Spinal cord (tissue), 10 donors: ENCODE data around the gene ZNHIT2. TPM values are rescaled to one million over a fixed set of nuclear protein-coding genes. Genes with fewer than 3 reads are reported as not detected.

Source experiments
- DNase-seq, 6 donors: peaks; one replicate each; pipeline versions ENCODE4 v3.0.0 to v3.0.0-alpha.2; 2013 to 2015; ENCODE audit warnings: low spot score in 6 of 6, low read depth in 4 of 6
- H3K27ac ChIP-seq: one replicate; pipeline ENCODE4 v1.5.1; 2013; ENCODE audit warnings: low read depth, low read length, control low read depth
- H3K27me3 ChIP-seq: one replicate; pipeline ENCODE4 v1.6.1; 2013; ENCODE audit warnings: low read length; ENCODE audit not compliant: control insufficient read depth, insufficient read depth
- H3K36me3 ChIP-seq: one replicate; pipeline ENCODE4 v1.6.1; 2013; ENCODE audit warnings: low read length; ENCODE audit not compliant: control insufficient read depth, insufficient read depth
- H3K4me1 ChIP-seq: one replicate; pipeline ENCODE4 v1.6.1; 2013; ENCODE audit warnings: low read length; ENCODE audit not compliant: control insufficient read depth, insufficient read depth
- H3K4me3 ChIP-seq: one replicate; pipeline ENCODE4 v1.5.1; 2013; ENCODE audit warnings: low read depth, low read length, control low read depth
- H3K9me3 ChIP-seq: one replicate; pipeline ENCODE4 v1.6.1; 2013; ENCODE audit warnings: low read length; ENCODE audit not compliant: control insufficient read depth, insufficient read depth
- WGBS: methylation state at CpG from one replicate; pipeline ENCODE4 v1.1.5; 2013; ENCODE audit warnings: missing lambda C conversion rate; ENCODE audit not compliant: insufficient coverage; 5-methylcytosine and 5-hydroxymethylcytosine counted together
- polyA plus RNA-seq, 2 donors: library from polyadenylated mRNA; unstranded; fragments of 120-200 nt; gene quantifications; one replicate each; pipeline ENCODE4 v1.2.1, GENCODE V29; 2013; ENCODE audit not compliant: insufficient read length in 2 of 2
- total RNA-seq, 2 donors: library from RNA; depleted of rRNA in 1 of 2; stranded (reverse); fragments of 120-200 nt in 1 of 2; fragments of >200 nt in 1 of 2; gene quantifications; one replicate each; pipeline versions ENCODE4 v1.2.3 to v1.2.4, GENCODE V29; 2013 to 2014
- donor health status: healthy.

The ZNHIT2 gene
- total and polyA plus RNA-seq, 4 donors: 2.7 to 14.0 (median 10.5) TPM

DNA sequence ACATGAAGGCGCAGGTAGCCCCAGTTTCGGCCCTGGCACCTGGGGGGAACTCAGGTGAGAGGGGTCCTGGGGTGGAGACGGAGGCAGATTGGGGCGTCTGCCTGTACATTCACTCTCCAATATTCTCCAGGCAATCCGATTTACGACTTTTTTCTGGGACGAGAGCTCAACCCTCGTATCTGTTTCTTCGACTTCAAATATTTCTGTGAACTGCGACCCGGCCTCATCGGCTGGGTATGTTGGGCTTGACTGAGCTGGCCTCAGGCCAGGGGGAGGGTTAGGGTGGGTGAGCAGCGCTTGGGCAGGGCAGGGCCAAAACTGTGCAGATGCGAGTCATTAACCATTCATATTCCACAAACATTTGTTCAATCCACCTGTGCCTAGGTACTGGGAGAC, 4.1 kb downstream of the ZNHIT2 start:
- Histone ChIP-seq H3K36me3 (peaks cover 76% of the 10 kb centered on the region), H3K27me3 (no peaks in the 10 kb centered on the region), H3K4me3 (peak overlapping the region; percentile 77), H3K4me1 (peaks cover 75% of the 10 kb centered on the region), H3K9me3 (no peaks in the 10 kb centered on the region), H3K27ac (peak overlapping the region; percentile 78)
- 31% methylated on average over 8 of the region's 14 CpGs for WGBS
- peak in 1 of 6 donors; percentile 26 for DNase-seq

DNA sequence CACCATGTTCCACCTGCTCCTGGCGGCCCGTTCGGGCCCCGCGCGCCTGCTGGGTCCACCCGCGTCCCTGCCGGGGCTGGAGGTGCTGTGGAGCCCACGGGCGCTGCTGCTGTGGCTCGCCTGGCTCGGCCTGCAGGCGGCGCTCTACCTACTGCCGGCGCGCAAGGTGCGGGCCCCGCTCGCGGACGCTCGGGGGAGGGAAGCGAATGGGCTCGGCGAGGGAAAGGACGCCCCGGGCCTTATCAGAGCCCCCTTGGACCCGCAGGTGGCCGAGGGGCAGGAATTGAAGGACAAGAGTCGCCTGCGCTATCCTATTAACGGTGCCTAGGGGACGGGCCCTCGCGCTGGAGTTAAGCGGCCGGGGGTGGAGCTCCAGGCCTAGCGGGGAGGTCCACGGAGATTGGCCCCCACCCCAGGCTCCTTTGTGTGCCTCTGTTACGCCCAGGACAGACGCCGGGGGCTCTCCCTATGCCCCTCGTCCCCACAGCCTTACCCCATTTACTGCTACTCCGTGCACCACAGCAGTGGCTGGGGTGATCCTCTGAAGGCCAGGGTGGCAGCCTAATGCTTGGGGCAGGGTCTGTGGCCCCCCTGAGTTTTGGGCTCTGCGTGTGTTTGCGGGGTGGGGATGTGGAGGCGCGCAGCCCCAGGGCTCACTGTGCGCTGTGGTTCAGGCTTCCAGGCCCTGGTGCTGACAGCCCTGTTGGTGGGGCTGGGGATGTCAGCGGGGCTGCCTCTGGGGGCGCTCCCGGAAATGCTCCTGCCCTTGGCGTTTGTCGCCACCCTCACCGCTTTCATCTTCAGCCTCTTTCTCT, 4.7 kb downstream of the ZNHIT2 start:
- peak in 2 of 6 donors; percentile 78 to 83 for DNase-seq
- H3K4me1 ChIP-seq: peaks cover 69% of the 10 kb centered on the region
- under 1% methylated on average over 52 of the region's 57 CpGs for WGBS
- H3K27ac ChIP-seq: peak overlapping the region; percentile 88
- H3K9me3 ChIP-seq: no peaks in the 10 kb centered on the region
- no peaks in the 10 kb centered on the region for H3K27me3 ChIP-seq
- peaks cover 76% of the 10 kb centered on the region for H3K36me3 ChIP-seq
- H3K4me3 ChIP-seq: peak overlapping the region; percentile 77

- peak; percentile 76 to 99 (median 95) for DNase-seq
- peak within 1 kb of the TSS; percentile 77 for H3K4me3 ChIP-seq
- H3K4me1 ChIP-seq: peaks cover 64% of the 10 kb centered on the region
- H3K27me3 ChIP-seq: no peaks in the 10 kb centered on the region
- WGBS: under 1% methylated on average over 62 of the region's 64 CpGs
- peak within 1 kb of the TSS; percentile 88 for H3K27ac ChIP-seq
- H3K9me3 ChIP-seq: no peaks in the 10 kb centered on the region
- H3K36me3 ChIP-seq: peaks cover 84% of the 10 kb centered on the region
These were observed 5.6 kb downstream of the ZNHIT2 start, which contains the start of gene TM7SF2 for GRCh38 chr11:65111744-65112545. Gene TM7SF2, plus strand, starts transcription at chr11:65111872. Its CDS starts 144 bp downstream, at chr11:65112016.

GRCh38 chr11:65111159-65111743, 6.2 kb downstream of the ZNHIT2 start:
- Histone ChIP-seq H3K36me3 (peaks cover 79% of the 10 kb centered on the region), H3K4me1 (peaks cover 57% of the 10 kb centered on the region)
- WGBS: 52% methylated on average over 31 of the region's 31 CpGs

GRCh38 chr11:65110354-65110861, 7.1 kb downstream of the ZNHIT2 start:
- 7% methylated on average over 16 of the region's 18 CpGs for WGBS
- peaks cover 49% of the 10 kb centered on the region for H3K4me1 ChIP-seq
- peak in 5 of 6 donors; percentile 73 to 94 (median 73) for DNase-seq
- no peaks in the 10 kb centered on the region for H3K9me3 ChIP-seq
- H3K4me3 ChIP-seq: peak overlapping the region; percentile 16
- peaks cover 76% of the 10 kb centered on the region for H3K36me3 ChIP-seq
- no peak overlapping the region for H3K27ac ChIP-seq
- no peaks in the 10 kb centered on the region for H3K27me3 ChIP-seq

More at GRCh38 chr11:65111159-65111743, 6.2 kb downstream of the ZNHIT2 start:
- no peak for DNase-seq
- H3K4me3 ChIP-seq: peak overlapping the region; percentile 77
- no peaks in the 10 kb centered on the region for H3K27me3 ChIP-seq
- no peaks in the 10 kb centered on the region for H3K9me3 ChIP-seq
- H3K27ac ChIP-seq: peak overlapping the region; percentile 88

DNA sequence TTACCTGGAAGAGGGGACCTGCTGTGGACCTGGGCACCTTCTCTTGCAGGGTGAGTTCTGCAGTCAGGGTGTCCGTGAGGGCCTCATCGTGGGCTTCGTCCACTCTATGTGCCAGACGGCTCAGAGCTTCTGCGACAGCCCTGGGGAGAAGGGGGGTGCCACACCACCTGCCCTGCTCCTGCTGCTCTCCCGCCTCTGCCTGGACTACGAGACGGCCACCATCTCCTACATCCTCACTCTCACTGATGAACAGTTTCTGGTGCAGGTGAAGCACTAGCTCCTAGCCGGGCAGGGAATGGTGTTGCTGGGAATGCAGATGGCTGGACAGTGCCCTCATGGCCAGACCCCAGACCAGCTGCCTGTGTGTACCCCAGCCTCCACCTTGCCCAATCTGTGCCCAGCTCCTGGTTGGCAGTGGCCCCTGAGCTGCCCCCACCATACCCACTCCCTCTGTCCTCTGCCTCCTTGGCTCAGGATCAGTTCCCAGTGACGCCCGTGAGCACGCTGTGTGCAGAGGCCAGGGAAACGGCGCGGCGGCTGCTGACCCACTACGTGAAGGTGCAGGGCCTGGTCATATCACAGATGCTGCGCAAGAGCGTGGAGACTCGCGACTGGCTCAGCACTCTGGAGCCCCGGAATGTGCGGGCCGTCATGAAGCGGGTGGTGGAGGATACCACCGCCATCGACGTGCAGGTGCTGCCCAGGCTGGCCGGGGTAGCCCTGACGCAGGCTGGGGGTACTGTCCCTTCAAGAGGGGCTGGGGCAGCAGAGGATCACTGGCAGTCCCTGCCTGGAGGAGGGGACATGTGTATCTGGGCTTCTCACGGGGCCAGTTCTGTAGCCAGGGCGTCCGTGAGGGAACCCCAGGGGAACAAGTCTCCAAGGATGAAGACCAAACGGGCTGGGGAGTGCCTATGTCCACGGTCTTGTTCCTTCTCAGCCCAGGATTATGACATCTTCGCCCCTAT, 8.0 kb downstream of the ZNHIT2 start:
- Histone ChIP-seq H3K4me3 (no peak overlapping the region), H3K36me3 (peaks cover 67% of the 10 kb centered on the region), H3K9me3 (no peaks in the 10 kb centered on the region), H3K27ac (no peak overlapping the region), H3K4me1 (peaks cover 40% of the 10 kb centered on the region), H3K27me3 (no peaks in the 10 kb centered on the region)
- 92% methylated on average over 29 of the region's 36 CpGs for WGBS
- DNase-seq: no peak

DNA sequence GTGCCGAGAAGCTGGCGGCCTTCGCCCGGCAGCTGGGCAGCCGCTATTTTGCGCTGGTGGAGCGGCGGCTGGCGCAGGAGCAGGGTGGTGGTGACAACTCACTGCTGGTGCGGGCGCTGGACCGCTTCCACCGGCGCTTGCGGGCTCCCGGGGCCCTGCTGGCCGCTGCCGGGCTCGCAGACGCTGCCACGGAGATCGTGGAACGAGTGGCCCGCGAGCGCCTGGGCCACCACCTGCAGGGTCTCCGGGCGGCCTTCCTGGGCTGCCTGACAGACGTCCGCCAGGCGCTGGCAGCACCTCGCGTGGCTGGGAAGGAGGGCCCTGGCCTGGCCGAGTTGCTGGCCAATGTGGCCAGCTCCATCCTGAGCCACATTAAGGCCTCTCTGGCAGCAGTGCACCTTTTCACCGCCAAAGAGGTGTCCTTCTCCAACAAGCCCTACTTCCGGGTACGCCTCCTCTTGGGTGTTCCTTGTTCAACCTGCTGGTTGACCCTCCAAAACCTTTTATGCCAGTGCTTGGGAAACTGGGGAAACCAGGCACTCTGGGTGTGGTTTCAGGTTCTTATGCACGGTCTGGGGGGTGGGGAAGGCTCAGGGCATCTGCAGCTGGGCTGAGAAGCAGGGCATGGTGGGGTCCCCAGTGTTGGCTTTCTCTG, 8.9 kb downstream of the ZNHIT2 start:
- WGBS: 94% methylated on average over 32 of the region's 38 CpGs
- no peak overlapping the region for H3K4me3 ChIP-seq
- no peaks in the 10 kb centered on the region for H3K27me3 ChIP-seq
- H3K4me1 ChIP-seq: peaks cover 31% of the 10 kb centered on the region
- DNase-seq: no peak
- H3K27ac ChIP-seq: no peak overlapping the region
- H3K36me3 ChIP-seq: peaks cover 64% of the 10 kb centered on the region
- no peaks in the 10 kb centered on the region for H3K9me3 ChIP-seq

DNA sequence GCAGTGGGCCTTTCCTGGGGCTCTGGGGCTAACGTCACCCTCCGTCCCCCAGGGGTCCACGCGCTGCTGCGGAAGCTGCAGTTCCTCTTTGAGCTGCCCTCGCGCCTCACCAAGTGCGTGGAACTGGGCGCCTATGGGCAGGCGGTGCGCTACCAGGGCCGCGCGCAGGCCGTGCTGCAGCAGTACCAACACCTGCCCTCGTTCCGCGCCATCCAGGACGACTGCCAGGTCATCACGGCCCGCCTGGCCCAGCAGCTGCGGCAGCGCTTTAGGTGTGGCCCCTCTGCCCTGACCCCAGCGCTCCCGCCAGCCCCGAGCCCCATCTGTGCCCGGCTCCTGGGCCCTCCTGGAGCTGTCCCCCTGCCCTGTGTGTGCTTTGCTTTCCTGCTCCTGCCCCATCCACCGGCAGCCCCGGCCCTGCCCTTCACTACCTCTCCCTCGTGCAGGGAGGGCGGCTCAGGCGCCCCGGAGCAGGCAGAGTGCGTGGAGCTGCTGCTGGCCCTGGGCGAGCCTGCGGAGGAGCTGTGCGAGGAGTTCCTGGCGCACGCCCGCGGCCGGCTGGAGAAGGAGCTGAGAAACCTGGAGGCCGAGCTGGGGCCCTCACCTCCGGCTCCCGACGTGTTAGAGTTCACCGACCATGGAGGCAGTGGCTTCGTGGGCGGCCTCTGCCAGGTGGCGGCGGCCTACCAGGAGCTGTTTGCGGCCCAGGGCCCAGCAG, 9.6 kb downstream of the ZNHIT2 start:
- no peaks in the 10 kb centered on the region for H3K27me3 ChIP-seq
- H3K4me1 ChIP-seq: peaks cover 26% of the 10 kb centered on the region
- H3K27ac ChIP-seq: no peak overlapping the region
- H3K36me3 ChIP-seq: peaks cover 58% of the 10 kb centered on the region
- no peaks in the 10 kb centered on the region for H3K9me3 ChIP-seq
- no peak for DNase-seq
- H3K4me3 ChIP-seq: no peak overlapping the region
- 96% methylated on average over 52 of the region's 52 CpGs for whole genome bisulfite sequencing
